ENCODE measurements around the gene UFD1. TPM values are rescaled to one million over a fixed set of nuclear protein-coding genes. Genes with fewer than 3 reads are reported as not detected.
A peak's percentile ranks its signal among the peaks of the same experiment; 100 is the strongest.

UFD1 gene
- total and polyA plus RNA-seq, 2 of the 13 experiments (the other 11 are each of a cell fraction or from before 2014, with no cell fraction given) = 47.9 to 51.1 TPM

- no peak for TF ChIP-seq ETS1 (CRISPR knock-in tag; IDR thresholded peaks at IDR 0.05)
- peak; percentile 68; the same call in 1 of the 2 replicates for TF ChIP-seq ZNF468 (CRISPR knock-in tag; IDR thresholded peaks at IDR 0.05)
- peak; percentile 90; the same call in 1 of the 2 replicates for TF ChIP-seq ZNF431 (CRISPR knock-in tag; IDR thresholded peaks at IDR 0.05; ENCODE audit: borderline replicate concordance, low read depth)
- 0 out of 2 replicates have a peak, but pooled peaks have one; percentile 65 for TF ChIP-seq ZNF878 (CRISPR knock-in tag; IDR thresholded peaks at IDR 0.05)
- TF ChIP-seq ZUFSP (CRISPR knock-in tag; IDR thresholded peaks at IDR 0.05; ENCODE audit: borderline replicate concordance) = no peak
- peak; percentile 93 for TF ChIP-seq THAP9 (CRISPR knock-in tag; IDR thresholded peaks at IDR 0.05; ENCODE audit: borderline replicate concordance)
- peak; percentile 73 for TF ChIP-seq ZNF777 (CRISPR knock-in tag; IDR thresholded peaks at IDR 0.05)
- TF ChIP-seq ZNF281 (CRISPR knock-in tag; IDR thresholded peaks at IDR 0.05; ENCODE audit: borderline replicate concordance) = peak; percentile 76
- TF ChIP-seq HNF1B (CRISPR knock-in tag; IDR thresholded peaks at IDR 0.05) = peak; percentile 93
- TF ChIP-seq NPAS2 (CRISPR knock-in tag; IDR thresholded peaks at IDR 0.05; ENCODE audit: borderline replicate concordance) = no peak
- 0 out of 2 replicates have a peak, but pooled peaks have one; percentile 32 for TF ChIP-seq ZNF839 (CRISPR knock-in tag; IDR thresholded peaks at IDR 0.05; ENCODE audit: borderline replicate concordance)
- peak; percentile 27; the same call in 1 of the 2 replicates for TF ChIP-seq ZNF30 (CRISPR knock-in tag; IDR thresholded peaks at IDR 0.05)
- no peak; the same call in 1 of the 2 replicates for TF ChIP-seq TP53 (CRISPR knock-in tag; conservative IDR thresholded peaks at IDR 0.05)
- no peak for TF ChIP-seq GLMP (CRISPR knock-in tag; IDR thresholded peaks at IDR 0.05; ENCODE audit: borderline replicate concordance)
- peak; percentile 52; the same call in 1 of the 2 replicates for TF ChIP-seq ZNF460 (CRISPR knock-in tag; IDR thresholded peaks at IDR 0.05; ENCODE audit: borderline replicate concordance)
Measured at GRCh38 chr22:19432133-19432851, 46.7 kb downstream of the UFD1 start, which contains the start of gene MRPL40 (continued).

Measured in HepG2 (cell line).